ENCODE results near the gene IMPACT. TPM values are rescaled to one million over a fixed set of nuclear protein-coding genes. Genes with fewer than 3 reads are reported as not detected.

Gene IMPACT
- total RNA-seq, 4 donors from 2014 or later, result 28.5 to 34.1 (median 32.6) TPM

DNA sequence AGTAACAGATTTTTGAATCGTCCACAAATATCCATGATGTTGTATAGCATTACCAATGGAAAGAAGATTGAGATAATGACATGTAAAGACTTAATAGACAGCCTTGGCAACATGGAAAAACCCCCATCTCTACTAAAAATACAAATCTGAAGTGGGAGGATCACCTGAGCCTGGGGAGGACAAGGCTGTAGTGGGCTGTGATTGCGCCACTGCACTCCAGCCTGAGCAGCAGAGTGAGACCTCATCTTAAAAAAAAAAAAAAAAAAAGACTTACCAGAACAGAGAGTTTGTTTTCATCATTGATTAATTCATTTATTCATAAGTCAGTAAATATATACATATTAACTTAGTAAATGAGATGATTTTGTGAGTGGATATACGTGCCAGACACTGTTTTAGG lies 21.9 kb upstream of the IMPACT start:
- DNase-seq, result peak; percentile 70 to 73

DNA sequence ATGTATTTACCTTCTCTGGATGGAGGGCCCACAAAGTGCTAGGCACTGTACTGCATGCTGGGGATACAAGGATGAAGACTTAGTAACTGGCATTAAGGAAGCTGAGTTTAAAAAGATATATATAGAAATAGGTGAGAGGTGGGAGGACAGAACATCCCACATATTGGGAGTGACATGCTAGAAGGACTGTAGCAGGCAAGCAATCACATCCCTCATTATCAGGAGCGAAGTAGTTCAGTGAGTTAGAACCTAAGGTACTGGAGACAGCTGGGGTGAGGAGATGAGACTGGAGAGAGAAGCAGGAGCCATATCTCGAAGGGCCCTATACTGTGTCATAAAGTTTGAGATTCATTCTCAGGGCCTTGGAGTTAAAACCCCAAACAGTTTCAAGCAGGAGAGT lies 18.0 kb upstream of the IMPACT start:
- Histone ChIP-seq H3K27me3 (no peaks in the 10 kb centered on the region), H3K27ac (no peak overlapping the region), H3K36me3 (no peaks in the 10 kb centered on the region), H3K9me3 (no peaks in the 10 kb centered on the region), H3K4me1 (no peaks in the 10 kb centered on the region), H3K4me3 (replicated peaks in 1 of 3) (no peak overlapping the region)
- TF ChIP-seq, protein P1, sequence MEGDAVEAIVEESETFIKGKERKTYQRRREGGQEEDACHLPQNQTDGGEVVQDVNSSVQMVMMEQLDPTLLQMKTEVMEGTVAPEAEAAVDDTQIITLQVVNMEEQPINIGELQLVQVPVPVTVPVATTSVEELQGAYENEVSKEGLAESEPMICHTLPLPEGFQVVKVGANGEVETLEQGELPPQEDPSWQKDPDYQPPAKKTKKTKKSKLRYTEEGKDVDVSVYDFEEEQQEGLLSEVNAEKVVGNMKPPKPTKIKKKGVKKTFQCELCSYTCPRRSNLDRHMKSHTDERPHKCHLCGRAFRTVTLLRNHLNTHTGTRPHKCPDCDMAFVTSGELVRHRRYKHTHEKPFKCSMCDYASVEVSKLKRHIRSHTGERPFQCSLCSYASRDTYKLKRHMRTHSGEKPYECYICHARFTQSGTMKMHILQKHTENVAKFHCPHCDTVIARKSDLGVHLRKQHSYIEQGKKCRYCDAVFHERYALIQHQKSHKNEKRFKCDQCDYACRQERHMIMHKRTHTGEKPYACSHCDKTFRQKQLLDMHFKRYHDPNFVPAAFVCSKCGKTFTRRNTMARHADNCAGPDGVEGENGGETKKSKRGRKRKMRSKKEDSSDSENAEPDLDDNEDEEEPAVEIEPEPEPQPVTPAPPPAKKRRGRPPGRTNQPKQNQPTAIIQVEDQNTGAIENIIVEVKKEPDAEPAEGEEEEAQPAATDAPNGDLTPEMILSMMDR (IDR thresholded peaks at IDR 0.05), result no peak
- TF ChIP-seq POLR2A (IDR thresholded peaks at IDR 0.05), result no peak
- no peak for DNase-seq
- WGBS, 2 donors, result 89 to 92% methylated on average over 2 of the region's 2 CpGs
- intact Hi-C loops (cut with DNase I), result no loop called here

More for the DNA sequence above, 21.9 kb upstream of the IMPACT start:
- TF ChIP-seq, protein P1 (IDR thresholded peaks at IDR 0.05), result no peak
- TF ChIP-seq POLR2A (IDR thresholded peaks at IDR 0.05), result no peak
- Histone ChIP-seq H3K4me1 (no peaks in the 10 kb centered on the region), H3K27me3 (no peaks in the 10 kb centered on the region), H3K36me3 (no peaks in the 10 kb centered on the region), H3K27ac (no peak overlapping the region), H3K4me3 (replicated peaks in 1 of 3) (no peak overlapping the region), H3K9me3 (no peaks in the 10 kb centered on the region)
- intact Hi-C loops (cut with DNase I), result no loop called here
- 50 to 55% methylated on average over 3 of the region's 3 CpGs for WGBS, 2 donors

DNA sequence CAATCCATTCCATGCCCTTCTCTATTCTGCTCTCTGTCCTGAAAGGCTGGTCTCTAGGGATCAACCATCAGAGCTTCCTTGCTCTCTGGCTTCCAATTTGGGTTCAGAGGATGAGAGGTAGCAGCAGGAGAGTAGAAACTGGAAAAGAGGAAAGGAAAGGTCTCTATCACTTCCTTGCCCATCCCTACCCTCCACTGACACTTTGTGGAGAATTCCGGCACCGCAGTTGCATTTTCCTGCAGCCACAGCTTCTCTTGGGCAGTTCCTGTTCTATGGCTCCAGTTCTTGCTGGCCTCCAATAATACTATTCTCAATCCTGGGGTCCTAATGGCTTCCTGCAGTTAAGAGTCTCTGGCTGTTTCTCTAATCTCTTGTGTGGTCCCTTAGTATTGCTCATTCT lies 13.3 kb upstream of the IMPACT start:
- intact Hi-C loops (cut with DNase I), result no loop called here
- Histone ChIP-seq H3K36me3 (no peaks in the 10 kb centered on the region), H3K9me3 (no peaks in the 10 kb centered on the region), H3K27me3 (no peaks in the 10 kb centered on the region), H3K4me1 (peaks cover 0 to 3% of the 10 kb centered on the region in 2 donors), H3K4me3 (replicated peaks in 1 of 3) (no peak overlapping the region), H3K27ac (no peak overlapping the region)
- no peak for DNase-seq
- no peak for TF ChIP-seq POLR2A (IDR thresholded peaks at IDR 0.05)
- TF ChIP-seq, protein P1 (IDR thresholded peaks at IDR 0.05), result no peak
- 83 to 94% methylated on average over 2 of the region's 2 CpGs for WGBS, 2 donors

DNA sequence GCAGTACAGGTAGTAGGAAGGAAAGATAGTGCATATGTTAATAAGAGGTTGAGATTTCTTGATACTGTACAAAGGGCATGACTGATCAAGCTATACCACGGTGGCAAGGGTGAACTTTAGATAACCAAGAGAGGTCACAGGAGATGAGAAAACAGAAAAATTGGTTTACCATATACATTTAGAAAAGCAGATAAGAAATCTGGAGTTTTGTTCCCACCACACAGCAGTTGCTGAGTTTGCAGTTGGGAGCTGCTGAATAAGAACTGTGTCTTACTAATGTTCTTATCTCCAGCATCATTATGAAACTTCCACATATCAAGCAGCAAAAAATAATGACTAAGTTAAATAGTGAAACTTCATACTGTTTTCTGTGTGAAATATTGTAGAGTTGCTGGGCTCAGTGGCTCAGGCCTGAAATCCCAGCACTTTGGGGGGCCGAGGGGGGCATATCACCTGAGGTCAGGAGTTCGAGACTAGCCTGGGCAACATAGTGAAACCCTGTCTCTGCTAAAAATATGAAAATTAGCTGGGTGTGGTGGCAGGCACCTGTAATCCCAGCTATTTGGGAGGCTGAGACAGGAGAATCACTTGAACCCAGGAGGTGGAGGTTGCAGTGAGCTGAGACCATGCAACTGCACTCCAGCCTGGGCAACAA lies 12.0 kb upstream of the IMPACT start:
- Histone ChIP-seq H3K27me3 (no peaks in the 10 kb centered on the region), H3K36me3 (no peaks in the 10 kb centered on the region), H3K4me3 (replicated peaks in 1 of 3) (no peak overlapping the region), H3K4me1 (peaks cover 0 to 3% of the 10 kb centered on the region in 2 donors), H3K9me3 (no peaks in the 10 kb centered on the region), H3K27ac (no peak overlapping the region)
- WGBS, 2 donors, result 66 to 71% methylated on average over 3 of the region's 3 CpGs
- intact Hi-C loops (cut with DNase I), result no loop called here
- no peak for DNase-seq
- TF ChIP-seq, protein P1 (IDR thresholded peaks at IDR 0.05), result no peak
- TF ChIP-seq POLR2A (IDR thresholded peaks at IDR 0.05), result no peak

DNA sequence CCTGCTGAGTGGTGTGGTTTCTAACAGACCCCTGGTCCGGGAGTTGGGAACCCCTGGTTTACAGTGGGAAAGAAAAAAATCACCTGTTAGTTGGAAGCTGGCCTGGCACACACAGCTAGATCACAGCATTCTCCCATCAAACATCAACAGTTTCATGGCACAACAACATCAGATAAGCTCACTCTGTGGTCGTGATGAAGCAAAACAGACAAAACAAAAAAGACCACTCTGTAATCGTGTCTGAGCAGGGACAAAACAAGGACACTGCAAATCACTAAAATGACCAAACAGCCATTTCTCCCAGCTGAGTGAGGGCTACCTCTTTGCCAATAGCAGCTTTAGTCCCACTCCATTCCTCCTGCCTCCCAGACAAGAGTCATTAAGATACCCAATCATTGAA lies 9.0 kb upstream of the IMPACT start:
- DNase-seq, result no peak
- intact Hi-C loops (cut with DNase I), result no loop called here
- Histone ChIP-seq H3K4me1 (peaks cover 0 to 3% of the 10 kb centered on the region in 2 donors), H3K27ac (no peak overlapping the region), H3K36me3 (no peaks in the 10 kb centered on the region), H3K27me3 (peaks cover 3% of the 10 kb centered on the region), H3K4me3 (replicated peaks in 1 of 3) (no peak overlapping the region), H3K9me3 (no peaks in the 10 kb centered on the region)
- TF ChIP-seq, protein P1 (IDR thresholded peaks at IDR 0.05), result no peak
- WGBS, 2 donors, result 51 to 65% methylated on average over 3 of the region's 3 CpGs
